Kidney glomerular epithelial cell (primary cell): Measurements from ENCODE around the gene TMEM40.
"Not testable (repeated sequence)": the region's sequence is repeated elsewhere in the genome, so short reads cannot be mapped to it uniquely, and the experiment has no call there.

Experiments used
- DNase-seq: peaks from one replicate; lab custom pipeline; 2025; lab: John Stamatoyannopoulos, UW

Gene TMEM40, protein sequence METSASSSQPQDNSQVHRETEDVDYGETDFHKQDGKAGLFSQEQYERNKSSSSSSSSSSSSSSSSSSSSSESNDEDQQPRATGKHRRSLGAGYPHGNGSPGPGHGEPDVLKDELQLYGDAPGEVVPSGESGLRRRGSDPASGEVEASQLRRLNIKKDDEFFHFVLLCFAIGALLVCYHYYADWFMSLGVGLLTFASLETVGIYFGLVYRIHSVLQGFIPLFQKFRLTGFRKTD

DNA sequence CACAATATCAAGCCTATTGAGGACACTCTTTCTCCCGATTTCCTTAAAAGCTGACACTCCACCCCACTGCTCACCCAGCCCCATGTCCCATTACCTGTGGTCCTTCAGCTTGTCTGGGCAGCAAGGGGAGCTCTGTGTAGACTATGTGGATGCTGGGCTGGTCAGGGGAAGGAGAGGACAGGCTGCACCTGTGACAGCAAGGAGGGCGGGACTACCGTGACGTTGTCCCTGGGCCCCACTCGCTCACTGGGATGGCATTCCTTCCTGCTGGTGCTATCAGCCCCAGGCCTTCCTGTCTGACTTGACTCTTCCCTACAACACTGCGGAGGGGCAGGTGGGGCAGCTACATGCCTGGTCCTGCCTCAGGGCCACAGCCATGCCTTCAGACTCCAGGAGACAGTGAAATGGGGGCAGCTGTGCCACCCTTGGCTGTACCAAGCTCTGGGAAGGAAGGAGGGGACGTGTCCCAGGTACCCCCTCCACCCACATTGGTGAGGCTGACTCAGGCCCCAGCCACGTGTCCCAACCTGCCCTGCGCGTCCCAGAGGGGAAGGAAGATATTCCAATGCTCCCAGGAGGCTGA, at the start of gene TMEM40:
TSS of gene TMEM40 (minus strand) at position 163 of the 583 bp plus-strand sequence. CDS start 9,427 bp downstream, outside the sequence.
- no peak for DNase-seq

DNA sequence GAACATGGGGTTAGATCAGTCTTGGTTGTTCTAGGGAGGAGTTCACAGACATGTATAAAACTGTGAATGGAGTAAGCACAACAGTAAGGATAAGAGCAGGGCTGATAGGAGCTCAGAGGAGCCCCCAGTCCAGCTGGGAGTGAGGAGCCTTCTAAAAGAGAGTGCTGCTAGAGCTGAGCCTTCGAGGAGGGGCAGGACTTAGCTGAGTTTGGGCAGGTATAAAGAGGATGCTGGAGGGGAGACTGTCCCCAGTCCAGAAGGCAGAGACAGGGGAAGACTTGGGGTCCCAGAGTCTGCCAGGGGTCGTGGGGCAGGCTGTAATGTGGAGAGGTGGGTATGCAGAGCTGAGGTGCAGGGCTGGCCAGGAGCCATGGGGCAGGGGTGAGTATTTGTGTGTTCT, 49.5 kb upstream of the TMEM40 start:
- DNase-seq, result no peak

DNA sequence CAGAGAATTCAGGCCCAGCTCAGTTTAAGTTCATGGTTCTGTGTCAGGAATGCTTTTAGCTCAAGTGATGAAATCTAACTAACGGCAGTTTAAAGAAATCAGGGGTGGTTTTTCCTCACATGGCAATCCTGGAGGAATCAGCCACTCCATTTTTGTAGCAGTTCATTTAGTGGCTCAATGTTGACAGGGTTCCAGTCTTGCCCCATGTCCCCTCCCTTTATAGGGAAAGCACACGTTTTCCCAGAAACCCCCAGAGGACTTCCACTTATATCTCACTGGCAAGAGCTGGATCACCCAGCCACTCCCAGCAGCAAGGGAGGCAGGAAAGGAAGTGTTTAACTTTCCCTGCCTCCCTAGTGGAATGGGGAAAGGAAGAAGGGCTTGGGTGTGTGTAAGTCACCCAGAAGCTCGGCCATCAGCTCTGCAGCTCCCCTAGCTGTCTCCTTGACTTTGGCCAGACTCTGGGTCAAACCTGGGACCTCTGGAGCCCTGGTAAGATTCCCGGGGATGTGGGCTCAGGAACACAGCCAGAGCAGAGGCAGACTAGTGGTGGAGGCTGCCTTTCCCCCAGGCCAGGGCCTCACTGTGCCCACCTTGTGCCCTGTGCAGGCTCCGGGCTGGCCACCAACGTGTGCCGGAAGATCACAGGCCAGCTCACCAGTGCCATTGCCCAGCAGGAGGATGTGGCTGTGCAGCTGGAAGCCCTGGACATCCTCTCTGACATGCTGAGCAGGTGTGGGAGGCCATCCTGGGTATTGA, 48.7 kb upstream of the TMEM40 start:
- no peak for DNase-seq

DNA sequence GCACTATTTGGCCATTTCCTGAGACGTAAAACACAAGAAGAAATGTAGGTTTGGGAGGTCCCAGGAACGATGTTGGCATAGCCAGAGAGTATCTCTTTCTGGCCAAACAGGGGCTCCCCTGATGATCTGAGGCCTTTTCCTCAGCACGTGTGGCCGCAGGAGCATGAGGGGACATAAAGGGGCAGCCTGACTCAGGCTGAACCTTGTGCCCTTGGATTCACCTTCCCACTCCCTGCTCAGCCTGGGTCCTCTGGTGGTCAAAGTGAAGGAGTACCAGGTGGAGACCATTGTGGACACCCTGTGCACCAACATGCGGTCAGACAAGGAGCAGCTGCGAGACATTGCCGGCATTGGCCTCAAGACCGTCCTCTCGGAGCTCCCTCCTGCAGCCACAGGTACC, 48.0 kb upstream of the TMEM40 start:
- no peak for DNase-seq

DNA sequence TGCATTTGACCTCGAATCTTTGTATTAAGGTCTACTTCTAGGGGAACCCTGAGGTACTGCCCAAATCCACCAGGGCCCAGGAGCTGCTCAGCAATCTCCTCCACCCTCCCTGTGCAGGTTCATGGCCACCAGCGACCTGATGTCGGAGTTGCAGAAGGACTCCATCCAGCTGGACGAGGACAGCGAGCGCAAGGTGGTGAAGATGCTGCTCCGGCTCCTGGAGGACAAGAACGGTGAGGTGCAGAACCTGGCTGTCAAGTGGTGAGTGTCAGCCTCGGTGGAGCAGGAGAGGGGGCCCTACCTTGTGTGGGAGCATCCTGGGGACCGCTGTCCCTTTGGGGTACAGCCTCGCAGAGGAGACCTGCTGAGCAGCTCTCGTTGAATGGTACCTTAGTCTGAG, 44.3 kb upstream of the TMEM40 start:
- no peak for DNase-seq

DNA sequence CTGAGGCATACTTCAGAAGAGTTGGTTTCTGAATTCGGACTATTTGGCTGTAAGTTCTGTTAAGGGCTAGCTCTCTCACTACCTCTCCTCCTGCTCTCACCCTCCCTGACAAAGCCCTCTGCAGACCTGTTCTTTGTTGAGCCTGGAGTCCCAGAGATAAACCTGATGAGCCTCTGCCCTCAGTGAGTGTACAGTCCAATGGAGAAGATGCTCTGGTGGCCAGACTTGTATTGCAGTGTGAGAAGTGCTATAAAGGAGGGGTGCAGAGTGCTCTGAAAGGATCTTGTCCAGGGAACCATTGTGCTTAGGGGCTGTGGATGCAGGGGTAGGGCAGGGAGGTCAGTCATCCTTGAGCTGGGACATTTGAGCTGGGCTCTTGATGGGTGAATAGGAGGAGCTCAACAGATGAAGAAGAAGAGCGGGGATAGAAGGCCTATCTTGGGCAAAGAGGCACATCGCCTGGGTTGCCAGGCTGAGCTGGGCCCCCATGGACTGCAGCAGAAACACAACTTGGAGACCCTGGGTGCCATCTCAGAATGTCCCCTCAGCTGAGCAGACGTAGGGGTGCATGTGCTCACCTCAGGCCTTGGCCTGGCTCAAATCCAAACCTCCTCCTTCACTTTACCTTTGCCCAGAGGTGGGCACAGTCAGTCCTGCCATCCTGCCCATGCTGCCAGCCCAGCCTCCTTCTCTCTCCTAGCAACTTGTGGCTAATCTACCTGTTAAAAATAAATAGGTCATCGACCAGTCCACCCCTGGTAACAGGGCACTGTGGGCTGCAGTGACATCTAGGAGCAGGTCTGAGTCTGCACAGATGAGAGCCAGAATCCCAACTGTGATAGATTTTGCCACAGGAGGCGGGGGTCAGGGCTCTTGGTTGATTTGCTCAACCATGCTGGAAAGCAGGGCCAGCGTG, 40.7 kb upstream of the TMEM40 start:
- no peak for DNase-seq

DNA sequence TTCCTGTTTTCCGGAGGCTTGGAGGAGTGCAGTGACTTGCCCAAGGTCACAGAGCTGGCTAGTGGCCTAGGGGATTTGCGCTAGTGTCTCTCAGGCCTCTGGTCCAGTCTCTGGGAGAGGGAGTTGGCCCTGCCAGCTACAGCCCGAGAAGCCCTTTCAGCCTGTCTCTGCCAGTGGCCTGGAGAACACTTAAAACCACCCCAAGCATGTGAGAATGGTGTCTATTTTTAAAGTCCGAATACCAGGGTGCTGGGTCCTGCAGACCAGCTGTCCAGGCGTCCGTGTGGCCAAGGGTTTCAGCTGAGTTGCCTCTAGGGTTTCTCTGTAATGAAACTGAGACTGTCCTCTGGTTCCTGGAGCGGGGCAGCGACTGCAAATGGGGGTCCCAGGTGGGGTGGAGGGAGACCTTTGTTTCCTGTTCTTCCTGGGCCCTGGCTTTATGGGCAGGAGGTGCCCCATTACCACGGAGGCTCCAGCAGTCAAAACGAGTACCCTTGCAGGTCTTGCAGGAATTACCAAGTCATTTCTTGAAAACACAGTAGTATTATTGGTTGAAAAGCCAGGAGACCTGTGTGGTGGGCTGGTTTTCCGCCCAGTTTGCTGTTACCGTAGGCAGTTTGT, 39.6 kb upstream of the TMEM40 start:
- DNase-seq, result no peak

DNA sequence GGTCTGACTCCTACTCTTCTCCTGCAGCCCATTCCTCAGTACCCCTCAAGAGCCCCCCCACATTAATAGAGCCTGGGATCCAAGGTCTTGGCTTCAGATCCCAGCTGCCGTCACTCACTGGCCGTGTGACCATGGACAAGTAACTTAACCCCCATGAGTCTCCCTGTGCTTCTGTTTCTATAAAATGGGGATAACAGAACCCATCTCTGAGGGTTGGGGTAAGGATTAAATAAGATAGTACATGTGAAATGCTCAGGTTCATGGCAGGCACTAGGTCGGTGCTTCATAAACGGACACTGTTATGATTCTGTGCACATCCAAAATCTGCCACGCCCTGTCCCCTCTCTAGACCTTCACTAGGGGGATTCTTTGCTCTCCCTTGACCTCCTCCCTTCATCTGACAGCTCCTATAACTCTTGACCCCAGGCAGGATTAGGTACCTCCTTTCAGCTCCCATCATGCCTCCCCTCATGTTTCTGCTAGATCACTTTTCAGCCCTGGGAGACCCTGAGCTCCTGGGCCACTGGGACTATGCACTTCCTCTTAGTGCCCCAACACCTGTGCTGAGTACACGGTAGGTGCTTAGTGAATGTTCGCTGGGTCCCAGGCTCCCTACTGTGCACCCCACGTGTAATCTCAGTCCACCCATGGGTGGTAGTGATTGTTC, 39.0 kb upstream of the TMEM40 start:
- DNase-seq, result no peak

DNA sequence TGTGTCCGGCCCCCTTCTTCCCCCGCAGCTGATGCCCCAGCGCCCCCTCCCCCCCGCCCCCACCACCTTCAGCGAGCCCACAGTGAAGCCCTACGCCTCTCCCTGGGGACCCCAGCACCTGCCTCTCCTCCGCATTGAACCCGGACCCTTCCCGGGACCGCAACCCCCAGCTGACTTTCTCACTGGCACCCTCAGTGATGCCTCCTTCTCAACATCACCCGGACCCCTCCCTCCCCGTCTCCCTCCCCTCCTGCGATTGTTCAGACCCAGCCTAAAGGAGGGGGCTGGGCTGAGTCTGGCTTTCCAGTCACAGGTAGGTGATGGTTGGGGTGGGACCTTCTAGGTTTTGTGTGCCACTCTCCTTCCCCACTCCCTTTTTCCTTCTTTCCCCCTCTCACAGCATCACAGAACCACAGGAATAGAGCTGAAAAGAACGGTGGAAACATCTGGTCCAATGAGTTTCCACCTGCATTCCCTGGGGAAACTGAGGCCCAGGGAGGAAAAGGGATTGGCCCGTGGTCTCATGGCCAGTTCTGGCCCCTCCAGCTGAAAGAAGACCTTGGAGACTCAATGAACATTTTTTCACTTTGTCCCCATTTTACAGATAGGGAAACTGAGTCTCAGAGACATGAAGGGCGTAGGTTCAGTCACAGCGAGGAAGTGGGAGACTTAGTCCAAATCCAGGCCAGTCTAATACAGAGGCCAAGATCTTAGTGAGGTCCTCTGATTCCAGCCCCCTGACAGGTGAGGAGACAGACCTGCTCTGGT, 38.2 kb upstream of the TMEM40 start:
- DNase-seq, result no peak

DNA sequence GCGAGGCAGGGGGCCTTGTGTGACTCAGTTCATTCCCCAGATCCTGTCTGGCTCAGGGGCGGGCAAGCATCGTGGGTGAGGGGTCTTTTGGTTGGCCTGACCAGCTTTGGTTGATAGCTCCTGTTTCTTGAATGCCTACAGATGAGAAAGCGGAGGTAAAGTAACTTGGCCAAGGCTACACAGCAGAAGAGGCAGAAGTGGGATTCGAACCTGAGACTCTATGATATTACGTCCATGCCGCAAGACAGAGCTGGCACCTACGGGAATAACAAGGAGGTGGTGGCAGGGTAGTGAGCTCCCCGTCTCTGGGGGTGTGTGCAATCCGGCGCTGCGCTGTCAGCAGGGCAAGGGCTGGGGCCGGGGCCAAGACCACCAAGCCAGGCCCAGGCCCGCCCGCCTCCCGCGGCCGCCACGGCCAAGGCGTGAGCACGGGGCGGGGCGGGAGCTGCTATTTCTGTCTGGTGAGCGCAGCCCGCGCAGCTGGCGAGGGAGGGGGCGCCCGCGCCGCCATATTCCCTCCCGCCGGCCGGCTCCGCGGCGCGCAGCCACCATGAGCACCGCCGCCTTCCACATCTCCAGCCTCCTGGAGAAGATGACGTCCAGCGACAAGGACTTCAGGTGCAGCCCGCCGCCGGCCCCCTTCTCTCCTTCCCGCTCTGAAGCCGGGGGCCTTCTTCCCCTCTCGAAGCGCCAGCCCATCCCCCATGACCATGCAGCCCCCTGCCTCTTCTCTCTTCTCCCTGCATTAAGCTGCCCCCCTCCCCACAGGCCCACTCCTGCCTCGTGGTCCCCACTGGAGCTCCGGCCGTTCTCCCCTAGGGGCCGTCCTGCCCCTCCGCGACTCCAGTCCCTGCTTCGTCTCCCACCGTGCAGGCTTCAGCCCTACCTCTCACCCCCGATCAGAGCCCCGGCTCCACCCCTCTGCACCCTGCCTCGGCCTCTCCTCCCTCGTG, 37.4 kb upstream of the TMEM40 start, which contains the start of gene CAND2:
TSS of gene CAND2 (plus strand) at position 510 of the 953 bp plus-strand sequence. CDS start at position 551, 41 bp downstream.
- no peak for DNase-seq

DNA sequence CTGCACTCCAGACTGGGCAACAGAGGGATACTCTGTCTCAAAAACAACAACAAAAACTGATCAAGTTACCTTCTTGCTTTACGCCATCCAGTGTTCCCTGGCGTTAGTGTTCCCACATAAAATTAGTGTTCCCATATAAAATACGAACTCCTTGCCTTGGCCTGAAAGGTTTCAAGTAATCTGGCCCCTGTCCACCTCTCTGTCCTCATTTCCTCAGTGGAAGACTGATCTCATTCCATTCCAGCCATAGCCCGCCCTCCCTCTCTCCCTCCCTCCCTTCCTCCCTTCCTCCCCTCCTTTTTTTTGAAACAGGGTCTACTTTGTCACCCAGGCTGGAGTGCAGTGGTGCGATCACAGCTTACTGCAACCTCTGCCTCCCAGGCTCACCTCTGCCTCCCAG, 34.6 kb upstream of the TMEM40 start:
- no peak for DNase-seq

DNA sequence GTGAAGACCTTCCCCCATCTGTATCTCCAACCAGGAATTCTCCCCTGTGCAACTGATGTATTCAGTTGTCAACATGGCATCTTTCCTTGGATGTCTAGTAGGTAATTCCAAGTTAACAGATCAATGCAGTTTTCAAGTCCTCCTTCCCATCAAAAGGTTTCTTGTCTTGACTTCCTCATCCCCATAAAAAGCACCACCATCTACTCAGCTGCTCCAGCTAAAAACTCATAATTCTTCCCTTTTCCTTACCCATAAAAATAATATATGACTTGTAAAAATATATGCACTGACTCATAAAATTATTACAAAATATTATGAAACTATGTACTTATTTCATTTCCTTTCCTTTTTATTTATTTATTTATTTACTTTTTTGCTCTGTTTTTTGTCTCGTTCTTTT, 32.4 kb upstream of the TMEM40 start:
- no peak for DNase-seq

DNA sequence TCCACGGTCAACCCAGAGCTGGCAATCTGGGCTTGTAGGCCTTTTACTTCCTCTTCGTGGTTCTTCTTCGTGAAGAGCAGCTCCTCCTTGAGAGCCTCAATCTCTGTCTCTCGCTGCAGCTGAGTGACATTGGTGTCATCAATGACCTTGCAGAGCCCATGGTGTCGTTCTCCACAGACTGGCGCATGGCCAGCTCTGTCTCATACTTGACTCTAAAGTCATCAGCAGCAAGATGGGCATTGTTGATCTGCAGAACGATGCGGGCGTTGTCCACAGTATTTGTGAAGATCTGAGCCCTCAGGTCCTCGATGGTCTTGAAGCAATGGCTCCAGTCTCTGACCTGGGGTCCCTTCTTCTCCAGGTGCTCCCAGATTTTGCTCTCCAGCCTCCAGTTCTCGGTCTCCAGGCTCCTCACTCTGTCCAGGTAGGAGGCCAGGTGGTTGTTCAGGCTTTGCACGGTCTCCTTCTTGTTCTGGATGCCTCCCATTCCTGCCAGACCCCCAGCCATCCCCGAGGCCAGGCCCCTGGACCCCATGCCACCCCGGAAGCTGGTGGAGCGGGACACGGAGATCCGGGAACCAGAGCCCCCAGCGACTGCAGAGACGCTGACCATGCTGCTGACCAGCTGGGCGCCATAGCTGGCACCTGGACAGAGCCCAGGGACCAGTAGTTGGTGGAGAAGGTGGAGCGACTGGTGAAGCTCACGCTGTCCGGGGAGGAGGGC, 29.1 kb upstream of the TMEM40 start:
- not testable (repeated sequence) for DNase-seq

DNA sequence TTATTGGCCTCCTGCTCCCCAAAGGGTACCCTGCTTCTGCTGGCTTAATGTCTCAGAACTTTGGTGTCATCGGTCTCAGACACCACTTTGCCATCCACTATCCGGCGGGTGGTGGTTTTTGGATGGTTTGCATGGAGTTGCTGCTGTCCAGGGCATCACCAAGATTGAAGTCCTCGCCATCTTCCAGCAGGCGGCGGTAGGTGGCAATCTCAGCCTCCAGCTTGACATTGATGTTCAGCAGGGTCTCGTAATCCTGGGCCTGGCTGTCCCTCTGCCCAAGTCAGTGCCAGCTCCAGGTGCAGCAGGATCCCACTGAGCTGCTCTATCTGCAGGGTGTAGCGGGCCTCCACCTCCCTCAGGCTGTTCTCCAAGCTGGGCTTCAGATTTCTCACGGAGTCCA, 28.3 kb upstream of the TMEM40 start:
- DNase-seq, result not testable (repeated sequence)

DNA sequence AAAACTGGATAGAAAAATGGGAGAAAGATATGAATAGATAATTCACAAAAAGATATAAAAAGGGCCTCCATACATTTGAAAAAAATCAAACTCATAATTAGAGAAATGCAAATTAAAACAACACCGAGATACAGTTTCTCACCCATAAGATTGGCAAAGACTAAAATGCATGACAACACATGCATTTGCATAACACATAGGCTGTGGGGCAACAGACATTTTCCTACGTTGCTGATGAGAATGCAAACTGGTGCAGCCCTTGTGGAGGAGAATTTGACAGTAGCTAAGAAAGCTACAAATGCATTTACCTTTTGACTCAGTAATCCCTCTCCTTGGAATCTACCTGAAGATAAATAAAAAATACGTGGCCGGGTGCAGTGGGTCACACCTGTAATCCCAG, 26.0 kb upstream of the TMEM40 start:
- no peak for DNase-seq

DNA sequence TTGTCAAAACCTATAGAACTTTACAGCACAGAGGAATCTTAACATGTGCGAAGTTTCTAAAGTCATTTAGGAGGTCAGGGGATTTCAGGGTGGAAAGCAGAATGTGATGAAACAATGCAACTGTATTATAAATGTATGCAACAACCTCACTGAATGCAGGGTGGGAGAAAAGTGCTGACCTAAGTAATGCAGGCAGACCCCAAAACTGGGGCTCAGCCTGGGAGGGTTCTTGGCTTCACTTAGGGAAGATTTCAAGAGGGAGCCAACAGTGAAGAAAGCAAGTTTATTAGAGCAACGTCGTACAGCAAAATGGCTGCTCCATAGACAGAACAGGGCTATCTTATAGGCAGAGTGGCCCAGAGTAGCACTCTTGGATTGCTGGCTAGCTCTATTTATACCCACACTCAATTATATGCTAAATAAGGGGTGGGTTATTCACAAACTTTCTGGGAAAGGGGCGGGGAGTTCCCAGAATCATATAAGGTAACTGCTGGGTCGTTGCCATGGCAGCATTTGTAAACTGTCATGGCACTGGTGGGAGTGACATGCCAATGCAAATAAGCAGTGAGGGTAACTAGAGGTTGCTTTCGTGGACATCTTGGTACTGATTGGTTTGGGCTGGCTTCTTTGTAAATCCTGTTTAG, 23.2 kb upstream of the TMEM40 start:
- DNase-seq, result no peak

DNA sequence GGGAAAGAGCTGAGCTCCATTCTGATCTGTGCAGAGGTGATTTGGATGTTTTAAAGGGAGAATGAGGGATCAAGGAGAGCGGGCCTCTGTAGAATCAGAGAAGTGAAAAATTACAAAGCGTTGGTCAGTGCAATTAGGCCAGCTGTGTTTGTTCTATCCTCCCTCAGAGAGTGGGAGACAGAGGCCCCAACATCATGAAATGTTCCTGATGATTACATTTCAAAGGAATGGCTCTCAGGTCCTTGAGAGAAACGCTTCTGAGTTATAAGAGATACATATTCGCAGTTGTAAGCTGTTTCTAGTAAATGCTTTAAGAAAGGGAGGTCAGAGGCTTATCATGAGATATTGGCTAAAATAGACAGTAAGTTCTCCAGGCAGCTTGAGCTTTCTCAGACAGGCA, 21.7 kb upstream of the TMEM40 start:
- no peak for DNase-seq

DNA sequence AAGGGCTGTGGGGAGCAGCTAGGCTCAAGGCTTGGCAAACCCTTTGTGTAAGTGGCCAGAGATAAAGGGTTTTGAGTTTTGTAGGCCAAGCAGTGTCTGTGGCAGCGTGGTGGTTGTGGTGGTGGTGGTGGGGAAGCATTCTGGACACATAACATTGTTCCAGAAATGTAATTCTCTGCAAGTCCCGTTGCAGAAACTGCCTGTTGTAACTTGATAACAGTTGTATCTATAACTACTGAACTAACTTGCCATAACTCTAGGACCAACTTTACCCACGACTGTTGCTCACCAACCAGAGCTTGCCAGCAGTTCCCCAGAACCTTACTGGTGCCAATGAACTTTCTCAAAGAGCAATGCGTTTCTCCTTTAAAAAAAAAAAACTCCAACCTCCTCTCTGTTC, 18.1 kb upstream of the TMEM40 start:
- no peak for DNase-seq
